HG03095 (cell line): ENCODE measurements around the gene MOGAT1.

Source experiments
- ATAC-seq: cut with Tn5 transposase; IDR thresholded peaks from one replicate; pipeline ENCODE4 v1.9.1; 2021; ENCODE audit warnings: moderate library complexity; ENCODE audit not compliant: unreplicated experiment

Gene MOGAT1, protein sequence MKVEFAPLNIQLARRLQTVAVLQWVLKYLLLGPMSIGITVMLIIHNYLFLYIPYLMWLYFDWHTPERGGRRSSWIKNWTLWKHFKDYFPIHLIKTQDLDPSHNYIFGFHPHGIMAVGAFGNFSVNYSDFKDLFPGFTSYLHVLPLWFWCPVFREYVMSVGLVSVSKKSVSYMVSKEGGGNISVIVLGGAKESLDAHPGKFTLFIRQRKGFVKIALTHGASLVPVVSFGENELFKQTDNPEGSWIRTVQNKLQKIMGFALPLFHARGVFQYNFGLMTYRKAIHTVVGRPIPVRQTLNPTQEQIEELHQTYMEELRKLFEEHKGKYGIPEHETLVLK

DNA sequence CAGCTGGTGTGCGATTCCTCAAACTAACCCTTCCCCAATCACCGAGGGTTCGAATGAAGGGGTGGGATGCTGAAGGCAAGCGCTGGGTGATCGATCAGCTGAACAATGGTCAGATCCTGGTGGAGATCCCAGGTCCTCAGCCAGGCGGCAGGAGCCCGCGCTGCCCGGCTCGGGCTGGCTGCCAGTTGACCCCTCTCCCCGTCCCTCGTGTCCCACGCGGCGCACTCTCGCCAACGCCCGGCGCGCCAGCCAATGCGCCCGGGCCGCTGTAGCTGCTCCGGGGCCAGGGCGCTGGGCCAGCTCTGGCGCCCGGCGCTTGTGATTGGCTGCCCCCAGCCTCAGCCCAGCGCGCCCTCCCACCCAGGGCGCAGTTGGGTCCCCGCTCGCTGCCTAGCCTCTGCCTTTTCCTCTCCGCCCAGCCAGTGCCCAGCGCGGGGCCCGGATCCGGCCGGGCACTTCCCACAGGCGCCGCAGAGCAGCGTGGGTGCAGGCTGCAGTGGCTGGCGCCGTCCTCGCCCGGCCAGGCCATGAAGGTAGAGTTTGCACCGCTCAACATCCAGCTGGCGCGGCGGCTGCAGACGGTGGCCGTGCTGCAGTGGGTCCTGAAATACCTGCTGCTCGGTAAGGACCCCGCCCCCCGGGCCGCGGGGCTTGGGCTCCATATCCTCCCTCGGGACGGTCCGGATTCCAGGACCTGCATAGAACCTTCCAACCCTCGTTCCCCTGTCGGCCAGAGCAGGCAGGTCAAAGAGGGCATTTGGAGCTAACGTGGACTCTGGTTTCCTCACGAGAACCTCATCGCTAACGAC is at the start of gene MOGAT1:
MOGAT1 (plus strand) TSS at position 400 of the 809 bp plus-strand sequence; CDS start at position 528, 128 bp downstream.
- ATAC-seq: no peak

DNA sequence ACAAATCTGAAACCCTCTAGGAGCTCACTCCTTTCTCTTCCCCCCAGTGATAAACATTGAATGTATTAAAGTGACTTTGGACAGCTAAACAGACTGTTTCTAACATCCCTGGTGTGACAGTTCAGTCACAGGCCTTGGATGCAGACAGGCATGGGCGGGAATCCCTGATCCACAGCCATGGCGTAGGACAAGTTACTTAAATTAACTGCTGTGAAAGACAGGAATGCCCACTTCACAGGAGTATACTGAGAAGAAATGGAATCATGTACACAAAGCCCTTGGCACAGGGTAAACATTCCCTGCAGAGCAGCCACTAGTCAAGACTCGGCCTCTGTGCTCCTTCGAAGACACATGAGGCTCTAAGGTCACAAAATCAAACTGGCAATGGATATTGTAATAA is 49.6 kb upstream of the MOGAT1 start:
- no peak for ATAC-seq

DNA sequence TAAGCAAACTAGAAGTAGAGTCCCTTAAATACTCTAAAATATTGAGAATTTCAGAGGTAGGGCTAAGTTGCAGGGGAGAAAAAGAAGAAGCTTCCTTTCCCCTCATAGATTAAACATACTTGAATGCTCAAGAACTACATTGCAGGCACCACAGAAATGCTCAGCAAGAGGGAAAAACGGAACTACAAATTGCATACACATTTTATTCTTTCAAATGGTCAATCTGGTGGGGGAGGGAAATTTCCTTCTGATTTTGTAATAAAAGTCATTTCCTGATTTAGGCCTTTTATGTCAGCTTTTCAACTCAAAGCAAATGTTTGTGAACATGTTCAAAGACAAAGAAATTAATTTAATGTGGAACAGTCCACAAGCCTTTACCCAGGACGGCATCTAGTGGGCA is 48.5 kb upstream of the MOGAT1 start:
- no peak for ATAC-seq

DNA sequence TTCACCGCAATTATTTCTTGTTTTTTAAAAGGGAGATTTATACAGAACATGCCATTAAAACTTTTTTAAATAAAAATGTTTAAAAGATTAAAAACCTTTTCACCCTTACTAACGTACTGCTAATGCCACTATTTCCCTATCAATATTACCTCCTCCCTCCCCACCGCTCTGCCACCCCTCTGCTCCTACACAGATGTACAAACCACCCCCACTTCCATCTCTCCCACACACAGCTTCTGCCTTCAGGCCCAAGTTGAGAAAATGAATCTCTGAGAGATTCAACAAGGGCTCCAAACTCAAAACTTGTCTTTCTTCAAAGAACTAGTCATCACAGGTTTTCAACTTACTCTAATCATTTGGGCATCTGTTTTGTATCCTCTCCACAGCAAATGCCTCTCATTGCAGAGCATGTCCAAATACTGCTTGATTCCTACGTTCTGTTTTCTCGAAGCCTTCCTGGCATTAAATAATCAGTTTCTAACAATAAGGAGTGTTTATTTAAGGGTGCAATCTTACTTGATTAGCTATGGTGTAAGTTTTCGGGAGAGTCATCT is 47.6 kb upstream of the MOGAT1 start:
- ATAC-seq: no peak

DNA sequence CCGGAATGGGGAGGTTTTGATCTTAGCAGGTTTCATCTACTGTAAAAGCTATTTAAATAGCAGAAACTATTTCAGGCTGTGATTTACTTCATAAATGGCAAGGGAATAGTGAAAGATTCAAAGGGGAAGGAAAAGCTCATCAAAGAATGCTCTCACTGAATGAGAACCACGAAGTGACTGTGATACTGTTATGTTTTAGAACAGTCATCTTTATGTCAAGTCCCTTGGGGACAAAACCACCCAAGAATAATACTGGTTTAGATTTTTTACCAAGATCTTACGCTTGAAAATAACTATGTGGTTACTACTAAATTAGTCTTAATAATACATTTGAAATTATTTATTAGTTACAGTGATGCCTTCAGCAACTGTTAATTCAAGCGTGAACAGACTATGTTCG is 43.7 kb upstream of the MOGAT1 start:
- no peak for ATAC-seq

DNA sequence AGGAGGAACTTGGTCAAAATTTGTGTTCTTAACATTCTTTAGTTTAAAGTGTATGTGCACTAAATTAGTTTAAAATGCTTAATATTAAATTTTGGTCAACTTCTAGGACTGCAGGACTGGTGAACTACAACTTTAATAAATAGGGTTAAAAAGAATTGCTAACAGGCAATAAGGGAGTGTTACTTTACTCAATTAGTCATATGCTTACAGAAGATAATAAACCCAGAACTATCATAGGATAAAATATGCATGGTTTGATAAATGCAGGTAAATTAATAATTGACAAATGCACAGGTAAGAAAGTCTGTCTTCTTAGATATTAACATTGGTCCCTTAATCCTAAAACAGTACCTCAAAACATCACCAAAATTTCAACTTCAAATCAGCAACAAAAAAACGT is 36.2 kb upstream of the MOGAT1 start:
- no peak for ATAC-seq

DNA sequence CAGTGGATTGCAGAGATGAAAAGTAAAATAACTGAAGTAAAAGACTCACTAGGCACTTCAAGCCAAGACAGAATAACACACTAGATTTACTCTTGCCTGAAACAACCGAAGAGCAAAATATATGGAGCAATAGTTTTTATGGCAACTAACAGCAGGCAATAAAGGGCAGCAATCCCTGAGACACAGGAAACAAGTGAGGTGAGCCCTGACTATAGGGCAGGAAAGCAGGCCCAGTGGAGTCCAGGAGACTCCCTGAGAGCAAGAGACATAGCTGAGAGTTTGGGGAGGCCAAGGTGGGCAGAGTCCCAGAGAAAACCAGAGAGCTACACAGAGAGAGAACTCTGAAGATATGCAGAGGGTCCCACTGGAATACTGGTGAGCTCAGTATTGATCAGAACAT is 34.4 kb upstream of the MOGAT1 start:
- ATAC-seq: no peak

DNA sequence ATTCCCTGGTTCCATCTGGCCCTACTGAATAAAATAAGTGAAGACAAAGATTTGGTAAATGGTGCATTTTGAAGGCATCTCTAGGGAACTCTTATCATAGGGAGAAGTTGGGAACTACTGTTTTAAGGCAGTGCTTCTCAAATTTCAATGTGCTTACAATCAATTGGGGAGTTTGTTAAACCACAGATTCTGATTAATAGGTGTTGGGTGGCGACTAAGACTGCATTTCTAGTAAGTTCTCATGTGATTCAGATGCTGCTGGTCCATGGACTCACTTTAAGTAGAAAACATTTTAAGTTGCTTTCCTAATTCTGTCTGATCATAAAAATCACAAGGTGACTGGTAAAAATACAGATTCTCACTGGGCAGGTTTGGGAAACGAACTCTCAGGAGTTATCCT is 30.1 kb upstream of the MOGAT1 start:
- no peak for ATAC-seq

DNA sequence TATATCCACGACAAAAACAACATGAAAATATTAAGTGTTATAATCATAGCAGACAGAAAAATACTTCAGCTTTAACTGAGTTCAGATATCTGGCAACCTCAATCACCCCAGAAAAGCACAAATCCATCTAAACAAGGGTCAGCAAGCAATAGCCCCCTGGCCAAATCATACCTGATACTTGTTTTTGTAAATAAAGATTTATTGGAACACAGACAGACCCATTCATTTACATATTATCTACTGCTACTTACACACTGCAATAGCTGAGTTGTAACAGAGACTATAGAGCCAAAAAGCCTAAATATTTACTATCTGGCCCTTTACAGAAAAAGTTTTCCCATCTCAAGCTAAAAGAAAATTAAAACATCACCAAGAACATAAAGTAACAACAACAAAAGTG is 28.3 kb upstream of the MOGAT1 start:
- ATAC-seq: no peak

DNA sequence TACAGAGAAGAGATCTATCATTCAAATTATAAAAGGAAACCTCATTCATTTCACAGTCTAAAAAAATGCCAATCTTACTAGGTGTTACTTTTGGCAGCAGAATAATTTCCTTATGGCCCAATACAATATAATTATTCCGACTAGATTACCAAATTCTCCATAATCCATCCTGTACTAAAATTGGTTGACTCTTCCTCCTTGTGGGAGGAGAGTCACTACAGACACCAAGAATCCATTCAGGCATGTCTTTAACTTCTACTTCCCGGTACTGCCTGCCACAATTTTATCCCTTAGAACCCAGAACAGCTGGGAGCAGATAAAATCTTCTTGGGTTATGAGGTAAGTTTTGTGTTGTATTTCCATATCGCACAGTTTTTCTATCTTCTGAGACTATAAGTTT is 25.4 kb upstream of the MOGAT1 start:
- no peak for ATAC-seq

DNA sequence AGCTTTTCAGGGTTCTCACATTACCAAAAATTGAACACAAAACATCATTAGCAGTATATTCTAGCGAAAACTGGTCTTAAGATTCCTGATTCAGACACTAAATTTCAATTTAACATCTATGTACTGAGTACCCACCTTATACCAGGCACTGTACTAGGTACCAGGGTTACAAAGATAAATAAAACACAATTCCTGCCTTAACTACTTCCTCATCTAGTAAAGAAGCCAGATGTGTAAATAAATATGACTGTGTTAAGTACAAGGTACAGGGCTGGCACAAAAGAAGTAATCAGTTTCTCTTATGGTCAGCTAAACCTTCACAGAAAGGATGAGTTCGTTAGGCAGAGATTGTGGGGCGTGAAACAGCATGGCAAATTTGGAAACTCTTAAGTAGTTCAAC is 21.7 kb upstream of the MOGAT1 start:
- ATAC-seq: no peak

DNA sequence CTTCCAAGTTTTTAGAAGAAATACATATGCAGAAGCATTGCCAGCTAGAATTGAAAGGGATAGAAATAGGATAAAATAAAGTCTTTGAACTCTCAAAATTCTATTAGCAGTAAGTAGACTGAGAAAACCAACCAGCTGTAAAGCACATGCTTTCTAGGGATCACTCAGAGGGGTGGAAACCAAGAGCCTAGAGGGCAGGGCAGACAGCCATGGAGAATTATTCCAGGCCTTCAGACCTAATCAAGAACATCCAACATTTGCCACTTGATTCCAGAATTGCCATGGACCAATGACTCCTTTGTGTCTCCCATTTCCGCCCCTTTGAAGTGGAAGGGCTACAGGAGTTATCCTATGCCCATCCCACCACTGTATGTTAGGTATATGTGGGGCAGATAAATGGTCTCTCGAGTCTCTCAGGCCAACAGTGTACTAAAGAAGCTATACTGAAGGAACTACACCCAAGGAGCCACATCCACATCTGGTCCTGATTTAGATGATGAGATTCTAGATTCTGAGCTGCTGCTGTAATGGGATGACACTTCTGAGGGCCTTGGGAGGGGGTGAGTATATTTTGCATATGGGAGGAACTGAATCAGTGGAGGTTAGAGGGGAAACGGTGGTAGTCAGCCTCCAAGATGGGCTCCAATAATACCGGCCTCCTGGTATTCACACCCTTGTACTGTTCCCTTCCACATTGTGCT is 19.6 kb upstream of the MOGAT1 start:
- ATAC-seq: no peak

DNA sequence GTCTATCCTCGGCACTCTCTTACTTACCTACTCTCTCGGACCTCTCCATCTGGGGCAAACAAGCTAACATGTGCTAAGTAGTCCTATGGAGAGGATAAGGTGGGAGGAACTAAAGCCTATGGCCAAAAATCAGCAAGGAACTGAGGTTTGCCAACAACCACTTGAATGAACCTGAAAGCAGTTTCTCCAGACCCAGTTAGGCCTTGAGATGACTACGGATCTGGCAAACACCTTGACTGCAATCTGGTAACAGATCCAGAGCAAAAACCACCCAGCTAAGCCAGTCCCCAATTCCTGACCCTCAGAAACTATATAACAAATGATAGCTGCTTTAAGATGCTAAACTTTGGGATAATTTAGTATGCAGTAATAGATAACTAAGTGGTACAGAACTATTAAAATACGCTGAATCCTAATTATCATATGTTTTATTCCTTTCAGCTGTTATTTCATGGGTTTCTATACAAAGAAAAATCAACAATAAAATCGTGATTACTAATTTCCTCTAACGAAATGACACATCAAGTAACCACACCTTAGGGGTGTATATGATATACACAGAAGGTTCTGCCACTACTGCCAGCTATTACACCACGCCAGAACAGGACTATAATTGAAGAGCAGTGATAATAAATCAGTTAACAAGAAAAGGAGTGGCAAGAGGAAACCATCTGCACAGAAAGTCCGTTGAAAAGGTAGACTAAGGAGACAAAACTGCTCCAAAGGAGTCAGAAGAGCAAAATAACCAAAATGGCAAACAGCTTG is 18.8 kb upstream of the MOGAT1 start:
- no peak for ATAC-seq

DNA sequence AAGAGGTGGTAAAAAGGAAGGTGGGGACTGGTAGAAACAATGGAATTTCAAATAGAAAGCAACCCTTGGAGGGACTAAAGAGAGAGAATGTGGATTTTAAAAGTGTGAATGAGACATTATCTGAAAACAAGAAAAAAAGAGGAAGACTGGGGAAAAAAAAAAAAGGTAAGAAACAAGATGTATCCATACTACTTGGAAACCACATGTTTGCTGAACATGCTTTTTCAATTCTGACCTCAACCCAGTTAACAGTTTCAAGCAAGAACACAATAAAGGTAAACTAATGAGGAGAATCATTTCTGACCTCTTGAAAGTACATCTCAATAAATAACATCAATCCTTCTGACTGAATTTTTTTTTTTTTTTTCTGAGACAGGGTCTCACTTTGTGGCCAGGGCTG is 18.2 kb upstream of the MOGAT1 start:
- ATAC-seq: no peak

DNA sequence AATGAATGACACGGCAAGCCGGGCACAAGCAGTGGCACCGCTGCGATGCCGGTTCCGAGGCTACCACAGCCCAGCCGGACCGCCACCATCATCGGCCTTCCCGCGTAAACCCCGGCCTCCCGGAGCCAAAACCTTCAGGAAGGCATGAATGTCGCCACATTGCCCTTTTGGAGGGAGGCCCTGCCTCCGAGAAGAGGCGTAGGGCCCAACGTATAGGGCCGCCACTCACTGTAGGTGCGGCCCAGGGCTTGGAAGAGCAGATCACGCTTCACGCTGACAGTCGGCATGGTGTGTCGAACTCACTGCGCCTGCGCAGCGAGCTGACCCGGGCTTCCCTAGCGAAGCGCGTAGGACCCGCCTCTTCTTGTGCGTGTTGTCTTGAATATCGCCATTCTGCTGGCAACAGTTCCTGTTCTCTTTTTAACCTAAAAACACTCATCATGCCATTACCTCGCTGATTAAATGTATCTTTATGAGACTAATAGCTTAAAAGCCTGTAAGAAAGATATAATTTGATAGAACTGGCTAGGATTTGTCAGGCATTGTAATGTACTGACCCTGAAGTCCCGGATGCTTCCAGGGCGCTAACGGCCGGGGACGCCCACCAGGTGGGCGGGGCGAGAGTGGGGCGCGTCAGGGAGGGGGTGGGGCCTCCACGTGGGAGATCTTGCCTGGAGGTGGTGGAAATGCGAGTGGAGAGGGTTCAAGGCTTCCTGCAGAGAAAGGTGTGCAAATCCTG is 15.5 kb upstream of the MOGAT1 start, which contains the start of gene FARSB:
FARSB (minus strand) TSS at position 306 of the 739 bp plus-strand sequence; CDS start at position 287, 19 bp downstream.
- peak; percentile 86 for ATAC-seq

DNA sequence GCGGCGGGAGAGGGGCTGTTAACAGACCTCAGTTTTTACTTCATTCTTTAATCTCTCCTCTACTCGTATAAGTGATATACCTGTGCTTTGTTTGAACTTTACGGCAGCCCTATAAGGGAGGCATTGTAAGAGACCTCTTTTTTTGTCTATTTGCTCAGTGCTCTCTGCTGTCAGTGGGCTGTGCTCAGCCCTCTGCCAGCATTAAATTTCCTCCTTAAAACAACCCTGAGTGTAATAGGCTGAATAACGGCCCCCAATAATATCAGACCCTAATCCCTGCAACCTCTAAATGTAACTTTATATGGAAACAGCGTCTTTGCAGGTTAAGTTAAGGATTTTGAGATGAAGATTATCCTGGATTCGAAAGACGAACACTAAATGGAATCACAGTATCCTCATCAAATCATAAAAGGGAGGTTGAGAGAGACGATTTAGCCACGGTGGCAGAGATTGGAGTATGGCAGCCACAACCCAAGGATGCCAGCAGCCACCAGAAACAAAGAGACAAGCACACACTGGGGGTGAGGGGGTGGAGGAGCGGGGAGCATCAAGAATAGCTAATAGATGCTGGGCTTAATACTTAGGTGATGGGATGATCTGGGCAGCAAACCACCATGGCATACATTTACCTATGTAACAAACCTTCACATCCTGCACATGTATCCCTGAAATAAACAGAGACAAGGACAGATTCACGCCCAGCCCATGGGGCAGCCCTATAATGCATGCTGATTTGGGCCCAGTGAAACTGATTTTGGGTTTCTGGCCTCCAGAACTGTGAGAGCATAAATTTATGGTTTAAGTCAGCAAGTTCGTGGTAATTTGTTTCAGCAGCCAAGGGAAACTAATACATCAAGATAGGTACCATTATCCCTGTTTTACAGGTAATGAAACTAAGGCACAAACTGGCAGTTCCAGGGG is 14.7 kb upstream of the MOGAT1 start:
- peak; percentile 20 for ATAC-seq

DNA sequence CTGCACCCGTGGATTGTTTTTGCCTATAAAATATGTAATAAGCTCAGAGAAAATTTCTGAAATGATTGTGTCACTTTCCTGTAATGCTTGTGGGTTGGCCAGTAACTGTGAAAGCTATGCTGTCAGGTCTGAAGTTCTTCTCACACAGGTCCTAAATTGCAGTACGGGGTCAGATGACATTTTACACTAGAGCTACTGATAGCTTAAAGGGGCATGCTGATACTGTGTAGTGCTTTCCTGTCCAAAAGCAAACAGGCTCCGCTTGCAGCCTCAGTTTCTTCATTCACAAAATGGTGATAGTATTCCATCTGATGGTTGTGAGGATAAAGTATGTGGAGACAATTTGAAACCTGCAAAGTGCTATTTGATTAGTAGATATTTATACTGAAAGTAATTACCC is 8.0 kb upstream of the MOGAT1 start:
- ATAC-seq: no peak

DNA sequence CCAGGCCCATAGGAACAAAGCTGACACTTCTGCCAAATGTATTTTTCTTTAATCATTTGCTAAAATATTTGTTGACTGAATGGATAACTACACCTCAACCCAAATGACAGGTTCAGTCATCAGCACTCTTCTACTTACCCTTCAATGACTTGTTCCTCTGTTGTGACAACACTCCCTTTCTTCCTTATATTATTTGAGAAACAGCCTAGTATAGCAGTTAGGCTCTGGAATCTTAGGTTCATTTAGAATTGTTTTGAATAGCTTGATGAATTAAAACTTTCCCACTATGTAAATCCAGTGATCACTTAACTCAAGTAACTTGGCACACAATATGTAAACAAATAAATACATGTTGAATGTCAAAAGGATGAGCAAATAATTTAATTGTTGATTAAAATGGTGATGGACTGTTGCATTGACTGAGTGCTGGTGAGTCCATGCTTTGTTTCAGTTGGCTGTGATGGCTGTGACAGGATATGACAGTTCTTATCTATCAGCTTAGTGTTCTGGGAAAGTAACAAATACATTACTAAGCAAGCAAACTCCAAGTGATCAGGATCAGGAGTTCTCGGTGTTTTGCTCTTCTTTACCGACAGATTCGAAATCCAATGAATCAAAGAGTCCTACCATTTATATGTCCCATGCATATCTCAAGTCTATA is 2.8 kb upstream of the MOGAT1 start:
- ATAC-seq: no peak
